ENCODE results near the gene OR13F1. TPM values are rescaled to one million over a fixed set of nuclear protein-coding genes. Genes with fewer than 3 reads are reported as not detected.
"Not testable (repeated sequence)": the region's sequence is repeated elsewhere in the genome, so short reads cannot be mapped to it uniquely, and the experiment has no call there.

OR13F1 gene
- total RNA-seq, 3 donors from 2014 or later (not counting 1 experiment from before 2014, with no cell fraction given), result not detected

- Mint-ChIP-seq H3K27me3 (ENCODE audit: low read depth in 2 of 2) (no peaks in the 10 kb centered on the region), H3K4me1 (no peaks in the 10 kb centered on the region), H3K9me3 (peaks cover 2 to 9% of the 10 kb centered on the region in 2 donors), H3K4me3 (no peak overlapping the region), H3K27ac (no peak overlapping the region), H3K36me3 (no peaks in the 10 kb centered on the region)
- Histone ChIP-seq H3K36me3 (ENCODE audit: control insufficient read depth, insufficient read depth, low read length) (no peaks in the 10 kb centered on the region), H3K4me1 (ENCODE audit: control insufficient read depth, insufficient read depth, low read length) (no peaks in the 10 kb centered on the region), H3K27me3 (ENCODE audit: control insufficient read depth, insufficient read depth, low read length) (no peaks in the 10 kb centered on the region), H3K9me3 (ENCODE audit: control insufficient read depth, insufficient read depth, low read length) (no peaks in the 10 kb centered on the region), H3K4me3 (ENCODE audit: low read length) (no peak overlapping the region), H3K27ac (ENCODE audit: low read length) (no peak overlapping the region)
- intact Hi-C loops (cut with micrococcal nuclease), result no loop called here
- ATAC-seq (no peak), DNase-seq (no peak)
- TF ChIP-seq CTCF (IDR thresholded peaks at IDR 0.05), result no peak
These were observed 2.5 kb downstream of the OR13F1 start for GRCh38 chr9:104506565-104506964.

- Histone ChIP-seq H3K27ac (ENCODE audit: low read length) (no peak overlapping the region), H3K4me3 (ENCODE audit: low read length) (no peak overlapping the region), H3K36me3 (ENCODE audit: control insufficient read depth, insufficient read depth, low read length) (no peaks in the 10 kb centered on the region), H3K9me3 (ENCODE audit: control insufficient read depth, insufficient read depth, low read length) (no peaks in the 10 kb centered on the region), H3K27me3 (ENCODE audit: control insufficient read depth, insufficient read depth, low read length) (no peaks in the 10 kb centered on the region), H3K4me1 (ENCODE audit: control insufficient read depth, insufficient read depth, low read length) (no peaks in the 10 kb centered on the region)
- no peaks in the 10 kb centered on the region for H3K27me3 Mint-ChIP-seq (ENCODE audit: low read depth in 2 of 2)
- ATAC-seq (no peak), DNase-seq (no peak)
- no peak for TF ChIP-seq CTCF (IDR thresholded peaks at IDR 0.05)
- no peak overlapping the region for H3K4me3 Mint-ChIP-seq
- H3K4me1 Mint-ChIP-seq, result no peaks in the 10 kb centered on the region
- no peak overlapping the region for H3K27ac Mint-ChIP-seq
- WGBS (ENCODE audit: insufficient coverage), result 74% methylated on average over 5 of the region's 5 CpGs
- no peaks in the 10 kb centered on the region for H3K36me3 Mint-ChIP-seq
- intact Hi-C loops (cut with micrococcal nuclease), result no loop called here
- peaks cover 5 to 10% of the 10 kb centered on the region in 2 donors for H3K9me3 Mint-ChIP-seq
These were observed 10.8 kb downstream of the OR13F1 start for GRCh38 chr9:104514901-104515300.

GRCh38 chr9:104520241-104520640, 16.2 kb downstream of the OR13F1 start:
- intact Hi-C loops (cut with micrococcal nuclease); H3K4me1 Mint-ChIP-seq; H3K27me3 Mint-ChIP-seq (ENCODE audit: low read depth in 2 of 2); DNase-seq; H3K9me3 Mint-ChIP-seq; H3K27ac ChIP-seq (ENCODE audit: low read length); H3K27me3 ChIP-seq (ENCODE audit: control insufficient read depth, insufficient read depth, low read length); ATAC-seq; H3K4me3 Mint-ChIP-seq; H3K4me3 ChIP-seq (ENCODE audit: low read length); H3K9me3 ChIP-seq (ENCODE audit: control insufficient read depth, insufficient read depth, low read length); H3K27ac Mint-ChIP-seq; H3K36me3 ChIP-seq (ENCODE audit: control insufficient read depth, insufficient read depth, low read length); H3K4me1 ChIP-seq (ENCODE audit: control insufficient read depth, insufficient read depth, low read length); H3K36me3 Mint-ChIP-seq: not testable (repeated sequence)
- 87% methylated on average over 10 of the region's 10 CpGs for WGBS (ENCODE audit: insufficient coverage)

- TF ChIP-seq CTCF (IDR thresholded peaks at IDR 0.05), result no peak
- no peaks in the 10 kb centered on the region for H3K27me3 ChIP-seq (ENCODE audit: control insufficient read depth, insufficient read depth, low read length)
- no peaks in the 10 kb centered on the region for H3K36me3 Mint-ChIP-seq
- no peak within 1 kb of the TSS for H3K4me3 Mint-ChIP-seq
- H3K4me3 ChIP-seq (ENCODE audit: low read length), result no peak within 1 kb of the TSS
- H3K27ac ChIP-seq (ENCODE audit: low read length), result no peak within 1 kb of the TSS
- no peaks in the 10 kb centered on the region for H3K4me1 Mint-ChIP-seq
- DNase-seq, result no peak
- peaks cover 3 to 5% of the 10 kb centered on the region in 2 donors for H3K9me3 Mint-ChIP-seq
- H3K4me1 ChIP-seq (ENCODE audit: control insufficient read depth, insufficient read depth, low read length), result no peaks in the 10 kb centered on the region
- no peaks in the 10 kb centered on the region for H3K27me3 Mint-ChIP-seq (ENCODE audit: low read depth in 2 of 2)
- H3K36me3 ChIP-seq (ENCODE audit: control insufficient read depth, insufficient read depth, low read length), result no peaks in the 10 kb centered on the region
- intact Hi-C loops (cut with micrococcal nuclease), result no loop called here
- no peak for ATAC-seq
- H3K9me3 ChIP-seq (ENCODE audit: control insufficient read depth, insufficient read depth, low read length), result no peaks in the 10 kb centered on the region
- no peak within 1 kb of the TSS for H3K27ac Mint-ChIP-seq
These were observed 23.0 kb downstream of the OR13F1 start, which contains the start of gene OR13C4 for GRCh38 chr9:104527109-104527508. Gene OR13C4, minus strand, starts transcription at chr9:104527209. Its CDS starts 0 bp downstream, at chr9:104527209.
